ENCODE results near the gene LIAS.
"Not testable (repeated sequence)": the region's sequence is repeated elsewhere in the genome, so short reads cannot be mapped to it uniquely, and the experiment has no call there.

The LIAS gene

GRCh38 chr4:39458505-39459300, at the start of gene LIAS, which contains the start of gene RPL9:
Gene LIAS (plus strand): TSS chr4:39459056. CDS start chr4:39459118, 62 bp downstream.
Gene RPL9 (minus strand): TSS chr4:39458922. CDS start chr4:39458439, 483 bp downstream.
- Histone ChIP-seq H4K20me1 (ENCODE audit: low read depth, low read length) (peaks cover 22% of the 10 kb centered on the region), H3K27me3 (ENCODE audit: low read length) (no peaks in the 10 kb centered on the region), H3F3A (ENCODE audit: insufficient read depth) (peaks cover 53% of the 10 kb centered on the region), H3K79me2 (ENCODE audit: insufficient read depth, low read length) (peaks cover 24% of the 10 kb centered on the region), H3K9ac (ENCODE audit: low read length) (peak within 1 kb of the TSS; percentile 87), H2AFZ (ENCODE audit: low read depth, low read length, severe bottlenecking) (peak within 1 kb of the TSS; percentile 55), H3K9me3 (ENCODE audit: insufficient read depth, low read length) (no peaks in the 10 kb centered on the region), H3K27ac (ENCODE audit: low read depth, low read length) (peak within 1 kb of the TSS; percentile 73), H3K4me3 (ENCODE audit: insufficient read depth, low read length, poor library complexity, severe bottlenecking) (peak within 1 kb of the TSS; percentile 78), H3K9me2 (replicated peaks; ENCODE audit: insufficient read depth, low read length) (no peaks in the 10 kb centered on the region), H3K36me3 (ENCODE audit: low read length) (peaks cover 46% of the 10 kb centered on the region), H3K4me2 (ENCODE audit: low read depth, low read length, poor library complexity, severe bottlenecking) (peak within 1 kb of the TSS; percentile 99)
- no peak for TF ChIP-seq EZH2phosphoT487 (conservative IDR thresholded peaks at IDR 0.05; ENCODE audit: low read length)
- TF ChIP-seq CTCF (IDR thresholded peaks at IDR 0.05; ENCODE audit: insufficient read depth, low read length, poor library complexity, severe bottlenecking): no peak

GRCh38 chr4:39410415-39410814, 48.4 kb upstream of the LIAS start:
- Histone ChIP-seq H3K79me2 (ENCODE audit: insufficient read depth, low read length) (no peaks in the 10 kb centered on the region), H3K9me3 (ENCODE audit: insufficient read depth, low read length) (no peaks in the 10 kb centered on the region), H3K4me3 (ENCODE audit: insufficient read depth, low read length, poor library complexity, severe bottlenecking) (no peak overlapping the region), H3K9me2 (replicated peaks; ENCODE audit: insufficient read depth, low read length) (no peaks in the 10 kb centered on the region), H3K4me2 (ENCODE audit: low read depth, low read length, poor library complexity, severe bottlenecking) (no peak overlapping the region), H3K36me3 (ENCODE audit: low read length) (no peaks in the 10 kb centered on the region), H3K27ac (ENCODE audit: low read depth, low read length) (no peak overlapping the region), H3F3A (ENCODE audit: insufficient read depth) (0 out of 2 replicates have a peak, but pooled peaks cover 5% of the 10 kb centered on the region), H3K9ac (ENCODE audit: low read length) (no peak overlapping the region), H4K20me1 (ENCODE audit: low read depth, low read length) (no peaks in the 10 kb centered on the region), H3K27me3 (ENCODE audit: low read length) (no peaks in the 10 kb centered on the region), H2AFZ (ENCODE audit: low read depth, low read length, severe bottlenecking) (peak overlapping the region; percentile 4)
- no peak for TF ChIP-seq EZH2phosphoT487 (conservative IDR thresholded peaks at IDR 0.05; ENCODE audit: low read length)
- peak; percentile 34 for TF ChIP-seq CTCF (IDR thresholded peaks at IDR 0.05; ENCODE audit: insufficient read depth, low read length, poor library complexity, severe bottlenecking)

- H3K9ac ChIP-seq (ENCODE audit: low read length); H3K4me3 ChIP-seq (ENCODE audit: insufficient read depth, low read length, poor library complexity, severe bottlenecking); H3F3A ChIP-seq (ENCODE audit: insufficient read depth); H4K20me1 ChIP-seq (ENCODE audit: low read depth, low read length); H3K4me2 ChIP-seq (ENCODE audit: low read depth, low read length, poor library complexity, severe bottlenecking); H3K36me3 ChIP-seq (ENCODE audit: low read length); H3K27ac ChIP-seq (ENCODE audit: low read depth, low read length); H3K9me2 ChIP-seq (replicated peaks; ENCODE audit: insufficient read depth, low read length); H3K27me3 ChIP-seq (ENCODE audit: low read length); H3K79me2 ChIP-seq (ENCODE audit: insufficient read depth, low read length); H2AFZ ChIP-seq (ENCODE audit: low read depth, low read length, severe bottlenecking); H3K9me3 ChIP-seq (ENCODE audit: insufficient read depth, low read length): not testable (repeated sequence)
These were observed 47.3 kb upstream of the LIAS start for GRCh38 chr4:39411561-39411960.

GRCh38 chr4:39415678-39416283, 43.1 kb upstream of the LIAS start:
- Histone ChIP-seq H3K9me3 (ENCODE audit: insufficient read depth, low read length) (no peaks in the 10 kb centered on the region), H3K36me3 (ENCODE audit: low read length) (no peaks in the 10 kb centered on the region), H4K20me1 (ENCODE audit: low read depth, low read length) (no peaks in the 10 kb centered on the region), H3K4me3 (ENCODE audit: insufficient read depth, low read length, poor library complexity, severe bottlenecking) (no peak overlapping the region), H3K79me2 (ENCODE audit: insufficient read depth, low read length) (no peaks in the 10 kb centered on the region), H3K9me2 (replicated peaks; ENCODE audit: insufficient read depth, low read length) (no peaks in the 10 kb centered on the region), H3K4me2 (ENCODE audit: low read depth, low read length, poor library complexity, severe bottlenecking) (no peak overlapping the region), H3K27me3 (ENCODE audit: low read length) (no peaks in the 10 kb centered on the region), H2AFZ (ENCODE audit: low read depth, low read length, severe bottlenecking) (no peak overlapping the region), H3F3A (ENCODE audit: insufficient read depth) (no peaks in the 10 kb centered on the region), H3K27ac (ENCODE audit: low read depth, low read length) (no peak overlapping the region), H3K9ac (ENCODE audit: low read length) (no peak overlapping the region)
- TF ChIP-seq EZH2phosphoT487 (conservative IDR thresholded peaks at IDR 0.05; ENCODE audit: low read length): no peak
- TF ChIP-seq CTCF (IDR thresholded peaks at IDR 0.05; ENCODE audit: insufficient read depth, low read length, poor library complexity, severe bottlenecking): no peak
